Sigmoid colon (tissue), 7 donors: ENCODE measurements around the gene USP38. TPM values are rescaled to one million over a fixed set of nuclear protein-coding genes. Genes with fewer than 3 reads are reported as not detected.

Experiments
- polyA plus RNA-seq, 3 donors: library from polyadenylated mRNA; stranded (reverse); fragments of 200-250 nt; gene quantifications; one replicate each; pipeline ENCODE4 v1.2.3, GENCODE V29; 2013
- total RNA-seq, 4 donors: library from RNA; depleted of rRNA; stranded (reverse); fragments of >200 nt; gene quantifications; one replicate each; pipeline ENCODE4 v1.1.0, GENCODE V29; 2016
- donor health status: healthy with polysubstance abuse.
- donor health status: Bipolar disorder and iron deficiency.
- donor health status: healthy.

USP38 gene
- total and polyA plus RNA-seq, 7 donors, result 9.6 to 21.2 (median 16.3) TPM

Other genes with a start within 250 kb of the USP38 start
- gene GAB1, start 152.0 kb downstream of the USP38 start, total RNA-seq, result 10 to 100 TPM; 44.1 to 71.6 (median 62.4) TPM
- 10 to 100 TPM; 10.0 to 13.2 (median 11.4) TPM for gene GAB1, start 152.0 kb downstream of the USP38 start, polyA plus RNA-seq